ENCODE measurements around the gene FILIP1.

Gene FILIP1, protein sequence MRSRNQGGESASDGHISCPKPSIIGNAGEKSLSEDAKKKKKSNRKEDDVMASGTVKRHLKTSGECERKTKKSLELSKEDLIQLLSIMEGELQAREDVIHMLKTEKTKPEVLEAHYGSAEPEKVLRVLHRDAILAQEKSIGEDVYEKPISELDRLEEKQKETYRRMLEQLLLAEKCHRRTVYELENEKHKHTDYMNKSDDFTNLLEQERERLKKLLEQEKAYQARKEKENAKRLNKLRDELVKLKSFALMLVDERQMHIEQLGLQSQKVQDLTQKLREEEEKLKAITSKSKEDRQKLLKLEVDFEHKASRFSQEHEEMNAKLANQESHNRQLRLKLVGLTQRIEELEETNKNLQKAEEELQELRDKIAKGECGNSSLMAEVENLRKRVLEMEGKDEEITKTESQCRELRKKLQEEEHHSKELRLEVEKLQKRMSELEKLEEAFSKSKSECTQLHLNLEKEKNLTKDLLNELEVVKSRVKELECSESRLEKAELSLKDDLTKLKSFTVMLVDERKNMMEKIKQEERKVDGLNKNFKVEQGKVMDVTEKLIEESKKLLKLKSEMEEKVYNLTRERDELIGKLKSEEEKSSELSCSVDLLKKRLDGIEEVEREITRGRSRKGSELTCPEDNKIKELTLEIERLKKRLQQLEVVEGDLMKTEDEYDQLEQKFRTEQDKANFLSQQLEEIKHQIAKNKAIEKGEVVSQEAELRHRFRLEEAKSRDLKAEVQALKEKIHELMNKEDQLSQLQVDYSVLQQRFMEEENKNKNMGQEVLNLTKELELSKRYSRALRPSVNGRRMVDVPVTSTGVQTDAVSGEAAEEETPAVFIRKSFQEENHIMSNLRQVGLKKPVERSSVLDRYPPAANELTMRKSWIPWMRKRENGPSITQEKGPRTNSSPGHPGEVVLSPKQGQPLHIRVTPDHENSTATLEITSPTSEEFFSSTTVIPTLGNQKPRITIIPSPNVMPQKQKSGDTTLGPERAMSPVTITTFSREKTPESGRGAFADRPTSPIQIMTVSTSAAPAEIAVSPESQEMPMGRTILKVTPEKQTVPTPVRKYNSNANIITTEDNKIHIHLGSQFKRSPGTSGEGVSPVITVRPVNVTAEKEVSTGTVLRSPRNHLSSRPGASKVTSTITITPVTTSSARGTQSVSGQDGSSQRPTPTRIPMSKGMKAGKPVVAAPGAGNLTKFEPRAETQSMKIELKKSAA (N-terminal part only)

DNA sequence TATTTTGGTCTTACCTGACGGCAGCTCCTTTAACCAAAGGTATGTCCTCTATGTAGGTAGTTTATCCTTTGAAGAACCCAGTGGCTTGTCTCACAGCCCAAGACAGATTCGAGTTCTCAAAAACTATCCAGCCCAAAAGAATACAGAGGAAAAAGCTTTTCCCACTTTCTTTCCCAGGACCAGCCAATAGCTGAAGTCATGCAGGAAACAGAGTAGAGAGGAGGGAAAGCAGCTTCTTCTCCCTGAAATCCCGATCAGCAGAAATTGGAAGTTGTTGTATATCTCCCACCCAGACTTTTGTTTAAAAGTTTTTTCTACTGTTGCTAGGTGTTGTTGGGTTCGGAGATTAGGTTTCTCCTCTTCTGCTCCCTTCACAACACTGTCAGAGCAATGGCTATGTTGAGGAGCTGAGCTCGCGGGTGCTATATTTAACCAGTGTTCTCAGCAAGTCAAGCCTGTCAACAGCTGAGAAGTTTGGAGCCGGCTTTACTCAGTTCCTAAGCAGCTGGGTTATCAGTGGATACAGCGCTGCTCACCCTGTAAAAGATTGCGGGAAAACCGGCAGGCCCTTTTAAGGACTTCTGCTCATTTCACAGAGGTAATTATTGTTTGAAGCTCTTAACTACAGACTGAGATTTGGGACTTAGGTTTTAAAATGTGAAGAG lies at the start of gene FILIP1:
Gene FILIP1 (minus strand): TSS at position 401 of the 665 bp plus-strand sequence. CDS start 78,828 bp downstream, outside the sequence.
- DNase-seq (ENCODE audit: low spot score) = no peak

DNA sequence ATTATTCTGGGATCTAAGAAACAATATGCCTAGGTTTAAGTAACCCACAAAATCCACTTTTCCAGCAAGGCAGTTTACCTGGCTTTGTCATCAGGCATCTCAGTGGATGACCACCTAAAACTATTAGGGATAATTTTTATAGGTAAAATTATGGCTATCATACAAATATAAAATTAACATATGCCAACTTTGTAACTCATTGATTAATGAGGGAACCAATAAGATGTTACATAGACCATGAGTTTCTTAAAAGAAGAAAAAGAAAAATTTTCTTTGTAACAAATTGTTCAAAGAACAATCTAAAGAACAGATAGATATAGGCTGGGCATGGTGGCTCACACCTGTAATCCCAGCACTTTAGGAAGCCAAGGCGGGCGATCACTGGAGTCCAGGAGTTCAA lies 49.7 kb upstream of the FILIP1 start:
- DNase-seq (ENCODE audit: low spot score) = no peak

DNA sequence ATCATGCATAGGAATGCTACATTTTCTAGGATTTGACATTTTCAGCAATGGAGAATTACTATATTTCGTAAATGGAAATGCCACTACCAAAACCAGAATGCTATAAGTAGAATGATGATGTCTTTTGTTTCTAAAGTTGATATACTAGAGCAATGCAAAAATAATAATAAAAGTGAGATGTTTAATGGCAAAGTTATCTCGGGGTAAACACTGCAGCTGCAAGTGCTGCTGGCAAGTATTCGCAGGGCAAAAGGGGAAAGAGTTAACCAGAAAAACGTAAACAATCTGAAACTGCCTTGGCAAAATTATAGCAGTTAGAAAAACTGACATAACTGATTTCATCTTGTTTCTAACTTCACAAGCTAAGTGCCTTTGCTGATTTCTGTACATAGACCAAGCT lies 45.5 kb upstream of the FILIP1 start:
- DNase-seq (ENCODE audit: low spot score) = no peak

DNA sequence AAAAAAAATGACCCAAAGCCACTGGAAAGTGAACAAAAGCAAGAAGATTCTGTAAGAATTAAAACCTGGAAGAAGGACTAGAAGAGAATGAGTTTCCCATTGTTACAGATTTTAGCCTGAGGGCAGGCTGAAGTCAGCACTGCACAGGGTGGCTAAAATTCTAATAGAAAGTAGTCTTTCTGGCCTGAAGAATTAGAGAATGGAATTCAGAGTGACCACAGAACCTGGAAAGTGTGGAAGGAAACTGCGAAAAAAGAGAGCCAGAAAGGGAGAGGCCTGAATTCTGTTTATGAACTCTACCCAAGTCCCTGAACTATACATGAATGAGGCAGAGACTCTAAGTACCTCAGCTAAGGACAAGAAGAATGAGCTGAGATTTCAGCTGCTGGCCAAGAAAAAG lies 38.9 kb upstream of the FILIP1 start:
- no peak for DNase-seq (ENCODE audit: low spot score)

DNA sequence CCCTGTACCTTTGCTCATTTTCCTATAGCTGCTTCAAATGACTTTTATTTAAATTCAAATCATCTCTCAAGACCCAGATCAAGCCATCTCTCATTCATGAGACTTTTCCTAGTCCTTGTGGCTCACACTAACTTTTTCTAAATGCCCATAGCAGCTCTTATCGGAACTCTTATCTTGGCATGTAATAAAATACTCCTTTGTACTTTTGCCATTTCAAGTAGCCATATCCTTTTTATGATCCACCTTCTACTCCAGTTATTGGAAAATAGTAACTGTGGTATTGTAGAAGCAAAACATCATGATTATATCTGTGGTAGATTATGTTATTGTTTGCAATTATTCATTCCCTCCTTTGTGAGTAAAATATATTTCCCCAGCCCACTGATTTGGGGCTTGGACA lies 37.6 kb upstream of the FILIP1 start:
- no peak for DNase-seq (ENCODE audit: low spot score)

DNA sequence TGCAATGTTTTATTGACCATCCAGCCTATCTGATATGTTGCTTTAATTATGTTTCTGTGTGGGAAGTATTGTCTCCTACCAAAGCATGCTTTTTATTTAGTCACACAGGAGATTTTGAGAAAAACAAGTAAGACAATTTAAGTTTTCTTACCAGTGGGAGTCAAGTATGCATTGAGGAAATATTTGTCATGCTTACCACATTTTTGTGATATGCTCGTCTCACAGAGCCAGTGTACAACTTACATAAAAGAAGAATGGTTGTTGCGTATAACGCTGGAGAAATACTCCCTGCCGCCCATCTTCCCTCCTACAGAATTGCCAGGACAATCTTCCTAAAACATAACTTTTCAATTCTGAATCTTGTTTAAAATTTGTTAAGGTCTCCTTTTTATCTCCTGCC lies 37.1 kb upstream of the FILIP1 start:
- no peak for DNase-seq (ENCODE audit: low spot score)

DNA sequence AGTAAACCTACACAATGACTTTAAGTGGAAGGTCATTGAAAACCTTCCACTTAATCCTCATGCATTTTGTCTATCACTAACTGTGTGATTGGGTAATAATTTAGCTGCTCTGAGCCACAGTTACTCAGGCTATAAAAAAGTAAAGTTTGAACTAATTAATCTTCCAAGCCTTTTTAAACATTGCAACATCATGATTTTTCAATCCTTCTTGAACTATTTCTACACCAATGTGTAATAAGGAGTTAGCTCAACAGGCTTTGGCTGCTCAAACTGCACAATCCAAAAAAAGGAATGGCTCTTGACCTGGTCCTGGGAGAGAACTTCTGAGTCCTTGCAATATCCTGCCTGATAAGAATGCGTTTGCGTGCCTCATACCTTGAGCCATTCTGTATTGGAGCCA lies 34.8 kb upstream of the FILIP1 start:
- DNase-seq (ENCODE audit: low spot score) = no peak

DNA sequence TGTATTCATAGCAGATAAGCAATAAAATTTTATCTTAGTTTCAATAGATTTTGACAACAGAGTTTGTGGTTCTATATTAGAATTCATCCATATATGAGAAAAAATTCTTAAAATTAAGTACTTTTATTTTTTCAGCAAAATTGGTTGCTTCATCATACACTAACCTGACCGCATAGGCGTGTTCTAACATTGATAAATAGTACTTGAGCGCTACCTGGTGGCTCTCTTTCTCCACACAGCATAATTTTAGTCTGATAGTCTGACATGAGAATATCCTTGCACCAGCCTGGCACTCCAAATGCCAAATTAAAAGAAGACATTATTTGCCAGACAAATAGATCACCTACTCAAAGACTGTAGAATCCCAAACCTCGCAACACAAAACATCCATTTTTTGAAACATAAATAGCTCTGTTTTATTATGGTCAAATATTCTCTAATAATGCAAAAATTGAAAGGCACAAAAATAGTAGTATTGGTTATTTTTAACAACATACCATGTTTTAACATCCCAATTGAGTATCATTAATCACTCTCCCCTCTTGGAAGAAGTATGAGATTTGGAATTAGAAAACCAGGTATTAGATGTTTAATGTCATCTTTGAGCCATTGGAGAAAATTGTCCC lies 33.0 kb upstream of the FILIP1 start:
- peak; percentile 38 for DNase-seq (ENCODE audit: low spot score)

DNA sequence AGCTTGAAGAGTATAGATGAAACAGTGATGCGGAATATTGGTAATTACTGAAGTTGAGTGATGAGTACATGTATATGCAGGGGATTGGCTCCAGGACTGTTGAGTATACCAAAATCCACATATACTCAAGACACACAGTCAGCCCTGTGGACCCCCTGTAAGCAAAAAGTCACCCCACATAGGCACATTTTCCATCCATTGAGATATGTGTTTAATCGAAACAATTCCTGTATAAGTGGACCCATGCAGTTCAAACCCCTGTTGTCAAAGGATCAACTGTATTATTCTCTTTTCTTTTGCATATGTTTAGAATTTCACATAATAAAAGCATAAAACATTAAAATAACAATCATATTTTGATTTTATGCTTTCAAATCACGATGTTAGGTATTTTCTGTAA lies 32.1 kb upstream of the FILIP1 start:
- no peak for DNase-seq (ENCODE audit: low spot score)

DNA sequence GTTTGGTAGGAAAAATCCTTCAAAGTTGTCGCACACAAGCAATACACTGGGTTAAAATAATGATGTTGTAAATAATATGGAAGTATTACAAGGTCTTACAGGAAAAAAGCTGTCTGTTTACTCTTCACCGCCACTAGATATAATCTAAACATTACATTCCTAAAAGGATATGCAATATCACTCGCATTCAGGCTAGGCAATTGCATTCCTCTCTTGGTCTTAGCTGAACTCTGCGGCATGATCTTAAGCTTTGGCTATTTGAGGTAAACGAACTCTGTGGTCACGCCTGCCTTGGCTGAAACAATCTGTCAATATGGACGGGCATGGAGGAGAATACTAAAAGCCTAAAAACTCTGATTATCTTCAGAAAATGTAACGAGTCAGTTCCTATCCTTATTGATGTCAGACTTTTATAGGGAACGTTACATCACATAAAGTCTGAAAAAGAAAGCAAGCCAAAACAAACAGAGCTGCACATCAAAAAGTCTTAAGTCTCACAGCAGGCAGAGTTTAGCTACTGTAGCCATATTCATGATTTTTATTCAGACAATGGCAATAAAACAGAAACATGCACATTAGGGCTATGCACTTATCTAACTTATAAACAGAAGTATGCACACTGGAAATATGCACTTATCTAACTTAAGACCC lies 30.8 kb upstream of the FILIP1 start:
- DNase-seq (ENCODE audit: low spot score) = no peak

DNA sequence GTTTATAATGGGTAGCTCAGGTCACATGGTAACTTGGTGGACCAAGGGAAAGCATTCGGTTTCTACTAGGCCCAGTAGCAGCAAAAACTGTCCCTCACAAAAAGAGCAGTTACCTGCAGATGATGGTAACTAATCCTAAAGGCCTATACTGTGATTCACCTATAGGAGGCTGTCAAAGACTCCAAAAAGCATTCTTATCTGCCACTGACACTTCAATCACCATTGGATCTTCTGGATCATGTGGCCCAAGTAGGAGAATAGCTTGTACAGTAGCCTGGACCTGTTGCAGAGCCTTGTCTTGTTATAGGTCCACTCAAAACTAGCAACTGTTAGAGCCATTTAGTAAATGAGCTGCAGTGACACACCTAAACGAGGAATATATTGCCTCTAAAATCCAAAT lies 23.2 kb upstream of the FILIP1 start:
- no peak for DNase-seq (ENCODE audit: low spot score)

DNA sequence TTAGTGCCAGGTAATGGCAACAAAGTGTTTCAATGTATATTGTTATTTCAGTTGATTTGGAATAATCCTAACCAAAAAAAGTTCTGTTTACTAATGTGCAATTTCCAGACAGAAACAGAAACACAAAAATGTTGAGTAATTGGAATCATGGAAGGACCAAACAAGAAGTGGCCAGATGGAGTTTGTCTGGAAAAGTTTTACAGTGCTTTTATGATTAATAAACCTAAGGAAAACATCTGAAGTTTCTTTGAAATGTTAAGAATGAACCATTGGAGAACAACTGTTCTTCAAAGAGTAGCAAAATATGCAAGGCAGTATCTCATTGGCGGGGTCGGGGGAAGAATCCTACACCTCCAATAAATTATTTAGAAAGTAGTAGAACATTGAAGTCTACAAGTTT lies 19.0 kb upstream of the FILIP1 start:
- DNase-seq (ENCODE audit: low spot score) = no peak

DNA sequence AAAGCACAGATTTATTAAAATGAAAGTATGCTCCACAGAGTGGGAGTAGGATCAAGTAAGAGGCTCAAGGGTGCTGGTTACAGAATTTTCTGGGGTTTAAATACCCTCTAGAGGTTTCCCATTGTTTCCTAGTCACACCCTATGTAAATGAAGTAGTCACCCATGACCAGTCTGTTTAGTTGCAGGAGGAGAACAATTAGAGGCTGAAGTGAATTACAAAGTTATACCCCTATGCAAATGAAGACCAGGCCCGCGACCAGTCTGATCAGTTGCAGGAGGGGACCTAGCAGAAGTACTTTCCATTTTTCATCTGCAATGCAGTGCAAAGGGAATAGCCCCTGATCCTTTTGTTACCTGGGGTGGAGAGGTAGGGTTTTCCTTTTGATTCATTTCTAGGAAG lies 11.8 kb upstream of the FILIP1 start:
- no peak for DNase-seq (ENCODE audit: low spot score)

DNA sequence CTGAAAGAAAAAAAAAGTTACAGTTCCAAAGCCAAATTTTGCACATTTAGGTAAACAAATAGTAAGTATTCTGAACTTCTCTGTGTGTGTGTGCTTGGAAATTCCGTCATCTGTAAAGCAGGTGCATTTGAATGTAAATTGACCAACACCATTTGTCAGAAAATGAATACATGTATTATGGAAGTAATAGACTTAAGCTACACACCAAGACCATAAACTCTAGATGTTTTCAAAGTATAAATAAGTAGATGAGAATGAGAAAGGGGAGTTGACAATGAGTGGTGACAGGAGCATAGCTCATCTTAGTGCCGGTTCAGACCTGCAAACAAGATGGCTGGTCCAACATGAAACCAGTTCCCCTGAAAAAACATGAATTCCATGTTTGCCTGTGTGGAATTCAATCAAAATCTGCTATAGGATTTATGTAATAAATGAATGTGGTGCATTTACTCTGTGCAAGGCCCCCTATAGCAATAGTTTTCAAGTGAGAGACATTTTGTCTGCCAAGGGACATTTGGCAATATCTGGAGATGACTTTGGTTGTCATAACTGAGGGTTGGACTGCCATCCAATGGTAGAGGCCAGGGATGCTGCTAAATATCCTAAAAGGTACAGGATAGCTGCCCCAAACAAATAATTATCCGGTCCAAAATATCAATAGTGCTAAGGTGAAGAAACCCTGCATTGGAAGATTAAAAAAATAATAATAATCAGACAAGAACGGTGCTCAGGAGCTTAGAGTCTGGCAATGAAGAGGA lies 11.0 kb upstream of the FILIP1 start:
- DNase-seq (ENCODE audit: low spot score) = no peak

DNA sequence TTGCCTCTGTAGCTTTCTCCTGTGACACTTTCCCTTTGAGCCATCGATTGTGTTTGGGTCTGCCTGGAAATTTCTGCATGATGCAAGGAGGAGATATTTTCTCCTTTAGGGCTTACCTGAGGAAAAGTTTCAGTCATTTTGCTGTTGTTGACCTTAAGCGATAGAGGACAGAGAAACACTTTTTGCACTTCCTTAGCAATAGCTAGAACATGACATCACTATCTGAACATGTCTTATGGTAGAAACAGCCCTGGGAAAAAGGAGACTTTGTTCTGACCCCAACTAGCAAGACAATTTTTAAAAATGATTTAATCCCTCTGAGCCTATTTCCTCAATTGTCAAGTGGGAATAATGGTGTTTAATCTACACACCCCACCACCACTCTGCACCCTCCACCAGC lies 9.7 kb upstream of the FILIP1 start:
- no peak for DNase-seq (ENCODE audit: low spot score)

DNA sequence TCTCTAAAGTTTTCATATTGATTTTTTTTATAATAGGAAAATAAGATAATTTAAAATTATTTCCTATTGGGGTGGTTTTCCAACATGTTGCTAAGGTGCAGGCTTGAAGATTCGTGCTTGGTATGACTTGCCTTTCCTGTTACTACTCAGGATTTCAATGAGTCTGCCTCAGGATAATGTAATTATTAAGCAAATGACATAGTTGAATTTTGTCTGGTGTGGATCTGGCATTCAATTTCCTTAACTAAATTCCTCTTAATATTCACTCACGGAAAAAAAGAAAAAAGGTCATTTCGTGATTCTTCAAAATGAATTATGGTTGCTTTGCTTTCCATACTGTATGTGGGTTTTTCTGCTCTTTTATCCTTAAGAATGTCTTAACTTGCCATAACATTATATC lies 9.3 kb upstream of the FILIP1 start:
- DNase-seq (ENCODE audit: low spot score) = no peak

DNA sequence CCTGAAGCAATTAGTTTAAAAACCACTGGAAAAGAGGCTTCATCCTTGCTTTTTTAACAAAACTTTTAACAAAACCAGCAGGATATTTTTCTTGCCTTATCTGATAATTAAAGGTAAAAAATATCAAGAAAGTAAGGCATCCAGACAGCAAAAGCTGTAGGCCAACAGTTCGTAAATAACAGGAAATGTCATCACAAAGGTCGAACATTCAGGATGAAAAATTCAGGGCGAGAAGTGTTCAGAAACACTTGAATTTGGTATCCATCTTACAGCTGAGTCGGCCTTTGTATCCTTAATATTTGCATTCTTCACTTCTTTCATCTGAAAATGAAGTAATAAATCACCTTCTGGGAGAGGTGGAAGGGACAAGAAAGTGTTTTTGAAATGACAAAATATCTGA lies 8.2 kb upstream of the FILIP1 start:
- no peak for DNase-seq (ENCODE audit: low spot score)

DNA sequence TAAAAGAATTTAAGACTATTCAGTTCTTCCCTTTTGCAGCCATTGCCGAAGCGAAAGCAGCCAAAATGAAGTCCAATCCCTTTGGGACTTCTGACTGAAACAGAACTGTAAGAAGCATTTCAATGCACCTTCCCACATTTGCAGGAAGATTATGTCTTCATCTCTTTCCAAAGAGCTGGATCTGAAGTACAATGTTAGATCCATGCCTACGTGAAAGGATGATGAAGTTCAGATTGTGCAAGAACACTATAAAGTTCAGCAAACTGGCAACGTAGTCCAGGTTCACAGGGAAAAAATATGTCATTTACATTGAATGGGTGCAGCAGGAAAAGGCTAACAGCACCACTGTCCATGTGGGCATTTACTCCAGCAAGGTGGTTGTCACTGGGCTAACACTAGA lies 6.0 kb upstream of the FILIP1 start:
- no peak for DNase-seq (ENCODE audit: low spot score)

DNA sequence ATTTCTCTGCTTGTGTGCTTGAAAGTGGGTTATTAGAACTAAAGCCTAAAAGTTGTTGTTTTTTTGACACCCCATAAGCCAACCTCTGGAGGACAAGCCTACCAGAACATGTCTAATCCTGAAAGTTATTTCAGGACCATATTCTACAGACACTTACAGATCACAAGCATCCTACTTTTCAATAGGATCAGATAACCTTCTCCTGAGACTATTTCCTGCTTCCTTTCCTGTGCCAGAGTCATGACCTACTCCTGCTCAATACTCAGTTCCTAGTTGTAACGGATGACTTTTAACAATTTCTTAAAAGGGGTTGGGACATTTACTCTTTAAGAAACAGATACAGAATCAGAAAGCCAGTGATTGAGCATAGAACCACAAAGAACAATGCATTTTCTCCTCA lies 5.3 kb upstream of the FILIP1 start:
- DNase-seq (ENCODE audit: low spot score) = no peak

DNA sequence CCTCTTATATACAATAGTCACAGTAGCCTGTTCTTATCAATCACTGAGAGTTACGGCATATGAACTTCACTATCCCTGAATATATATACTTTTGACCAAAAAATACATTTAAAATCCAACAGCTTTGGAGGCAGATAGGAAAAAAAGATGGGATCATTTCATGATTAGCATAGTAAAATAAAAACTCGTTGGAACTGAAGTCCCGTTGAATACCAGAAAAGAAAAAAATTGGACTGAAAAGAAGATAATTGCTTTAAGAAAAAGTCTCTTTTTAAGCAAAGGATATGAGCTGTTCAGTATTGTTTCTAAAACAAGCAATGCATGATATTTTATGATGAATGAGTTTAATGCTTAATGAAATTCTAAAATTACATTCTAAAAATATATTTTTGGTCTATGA lies 4.4 kb upstream of the FILIP1 start:
- DNase-seq (ENCODE audit: low spot score) = no peak

All from hematopoietic multipotent progenitor cell treated with erythropoietin and hydrocortisone succinate and interleukin-3 and kit ligand, for 15 days (in vitro differentiated cells).